Left lung (tissue), 10 donors: ENCODE results near the gene BBLN. TPM values are rescaled to one million over a fixed set of nuclear protein-coding genes. Genes with fewer than 3 reads are reported as not detected.

Source experiments
- ATAC-seq: fragments of 200-7000 bp; cut with Tn5 transposase; one replicate; pipeline ENCODE4 v1.9.1; 2020; ENCODE audit warnings: moderate library complexity
- DNase-seq, 4 donors: peaks; one replicate each; pipeline ENCODE4 v3.0.0-alpha.2; 2013 to 2020
- H3K27ac ChIP-seq, 2 donors: fragments of 200-600 bp; sonication (generic) in 1 of 2; one replicate each; pipeline versions ENCODE4 v1.5.0 to v1.8.0; 2020 to 2021
- H3K27me3 ChIP-seq, 2 donors: fragments of 200-600 bp; sonication (generic) in 1 of 2; one replicate each; pipeline versions ENCODE4 v1.5.0 to v1.8.0; 2020 to 2021
- H3K36me3 ChIP-seq, 2 donors: fragments of 200-600 bp; sonication (generic) in 1 of 2; one replicate each; pipeline versions ENCODE4 v1.5.0 to v1.8.0; 2020 to 2021
- H3K4me1 ChIP-seq, 2 donors: fragments of 200-600 bp; one replicate each; pipeline ENCODE4 v1.8.0; 2021
- H3K4me3 ChIP-seq, 2 donors: fragments of 200-600 bp; sonication (generic) in 1 of 2; one replicate each; pipeline versions ENCODE4 v1.5.0 to v1.8.0; 2020 to 2021; ENCODE audit warnings: mild to moderate bottlenecking in 1 of 2
- H3K9me3 ChIP-seq, 2 donors: fragments of 200-600 bp; sonication (generic) in 1 of 2; one replicate each; pipeline versions ENCODE4 v1.5.0 to v1.8.0; 2020 to 2021
- CTCF ChIP-seq, 2 donors: fragments of 200-600 bp; sonication (generic) in 1 of 2; IDR thresholded peaks; one replicate each; pipeline versions ENCODE4 v1.5.0 to v1.8.0; 2021; ENCODE audit warnings: antibody characterized with exemption in 2 of 2
- intact Hi-C, 2 donors: fragments of 100-400 bp; cut with DNase I; formaldehyde crosslinking; loops; one replicate each; pipeline versions ENCODE4 v1.11.2 to v1.14.2; 2022
- polyA plus RNA-seq, 6 donors: library from polyadenylated mRNA; unstranded; fragments of 120-200 nt; gene quantifications; one replicate each; pipeline ENCODE4 v1.2.1, GENCODE V29; 2013; ENCODE audit not compliant: insufficient read length in 6 of 6
- total RNA-seq, 2 donors: library from RNA; stranded (reverse); fragmentation: NEBNext Ultra II Directional; extraction: Animal tissue kit (Norgen Biotek cat#: 25700); gene quantifications; one replicate each; pipeline ENCODE4 v1.2.1, GENCODE V29; 2021
- donor health status: DM: no; HTN: yes; CAD: no.
- donor health status: DM: no; HTN: no; CAD: no.

The BBLN gene
- total and polyA plus RNA-seq, 8 donors = 27.1 to 66.0 (median 37.7) TPM

- H3K4me1 ChIP-seq = peaks cover 7 to 32% of the 10 kb centered on the region in 2 donors
- intact Hi-C loops = no loop called here
- ATAC-seq (peak; percentile 76), DNase-seq (peak; percentile 56 to 94 (median 76))
- peak overlapping the region; percentile 17 to 84 for H3K4me3 ChIP-seq
- peaks cover 0 to 7% of the 10 kb centered on the region in 2 donors for H3K27me3 ChIP-seq
- peak overlapping the region; percentile 72 to 85 for H3K27ac ChIP-seq
- TF ChIP-seq CTCF (IDR thresholded peaks at IDR 0.05) = peak in 1 of 2 donors; percentile 25
- no peaks in the 10 kb centered on the region for H3K9me3 ChIP-seq
- peaks cover 0 to 19% of the 10 kb centered on the region in 2 donors for H3K36me3 ChIP-seq
Measured at GRCh38 chr9:128192601-128193371, 32.7 kb downstream of the BBLN start.

- Histone ChIP-seq H3K27me3 (peaks cover 0 to 7% of the 10 kb centered on the region in 2 donors), H3K9me3 (no peaks in the 10 kb centered on the region), H3K27ac (peak overlapping the region in 1 of 2 donors; percentile 85), H3K36me3 (peaks cover 0 to 13% of the 10 kb centered on the region in 2 donors), H3K4me3 (no peak overlapping the region), H3K4me1 (peaks cover 7 to 27% of the 10 kb centered on the region in 2 donors)
- TF ChIP-seq CTCF (IDR thresholded peaks at IDR 0.05) = no peak
- intact Hi-C loops = no loop called here
- no peak for ATAC-seq
- DNase-seq = no peak
Measured at GRCh38 chr9:128193469-128194096, 33.5 kb downstream of the BBLN start.

- ATAC-seq (no peak), DNase-seq (no peak)
- Histone ChIP-seq H3K27ac (no peak overlapping the region), H3K4me3 (no peak overlapping the region), H3K36me3 (no peaks in the 10 kb centered on the region), H3K27me3 (peaks cover 8 to 34% of the 10 kb centered on the region in 2 donors), H3K9me3 (no peaks in the 10 kb centered on the region), H3K4me1 (peaks cover 0 to 21% of the 10 kb centered on the region in 2 donors)
- no peak for TF ChIP-seq CTCF (IDR thresholded peaks at IDR 0.05)
- intact Hi-C loops = no loop called here
Measured at GRCh38 chr9:128201441-128202369, 41.6 kb downstream of the BBLN start.

- no peaks in the 10 kb centered on the region for H3K9me3 ChIP-seq
- no peak overlapping the region for H3K27ac ChIP-seq
Measured at GRCh38 chr9:128202648-128203023, 42.6 kb downstream of the BBLN start.

More at GRCh38 chr9:128202648-128203023, 42.6 kb downstream of the BBLN start:
- no peak for ATAC-seq
- DNase-seq = no peak
- Histone ChIP-seq H3K27me3 (peaks cover 8 to 39% of the 10 kb centered on the region in 2 donors), H3K4me1 (peaks cover 0 to 21% of the 10 kb centered on the region in 2 donors), H3K4me3 (peak overlapping the region in 1 of 2 donors; percentile 49), H3K36me3 (no peaks in the 10 kb centered on the region)
- intact Hi-C loops = no loop called here
- TF ChIP-seq CTCF (IDR thresholded peaks at IDR 0.05) = no peak
